Upper lobe of left lung (tissue), 4 donors: Measurements from ENCODE around the gene LYRM2.

Source experiments
- POLR2AphosphoS5 ChIP-seq, 2 donors: sonication (generic); formaldehyde crosslinking; IDR thresholded peaks; one replicate each; pipeline ENCODE4 v1.5.1; 2017; ENCODE audit warnings: antibody characterized with exemption in 2 of 2
- TF ChIP-seq, protein P1 (sequence below), 6 experiments: fragments of 450-650 bp in 4 of 6; fragments of 200-600 bp in 2 of 6; sonication (generic) in 2 of 6; IDR thresholded peaks; one replicate each; pipeline ENCODE4 v1.5.1; 2016 to 2019; ENCODE audit warnings: antibody characterized with exemption in 6 of 6

DNA sequence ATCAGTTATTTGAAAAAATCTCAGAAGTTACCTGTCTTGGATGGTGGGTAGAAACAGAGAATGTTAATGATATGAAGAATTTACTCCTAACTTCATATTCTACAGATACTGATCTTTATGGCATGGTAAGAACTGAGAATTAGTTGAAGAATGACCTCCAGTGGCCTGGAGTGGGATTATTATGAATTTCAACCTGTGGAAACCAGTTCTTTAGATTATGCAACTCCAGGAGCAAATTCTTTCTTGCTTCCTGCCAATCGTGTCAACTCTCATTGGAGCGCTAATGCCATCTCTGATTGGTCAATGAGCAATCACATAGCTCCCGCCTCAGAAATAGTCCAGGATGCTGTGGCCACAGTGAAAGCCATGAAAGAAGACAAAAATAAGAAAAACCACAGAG lies 40.6 kb downstream of the LYRM2 start:
- TF ChIP-seq, protein P1, sequence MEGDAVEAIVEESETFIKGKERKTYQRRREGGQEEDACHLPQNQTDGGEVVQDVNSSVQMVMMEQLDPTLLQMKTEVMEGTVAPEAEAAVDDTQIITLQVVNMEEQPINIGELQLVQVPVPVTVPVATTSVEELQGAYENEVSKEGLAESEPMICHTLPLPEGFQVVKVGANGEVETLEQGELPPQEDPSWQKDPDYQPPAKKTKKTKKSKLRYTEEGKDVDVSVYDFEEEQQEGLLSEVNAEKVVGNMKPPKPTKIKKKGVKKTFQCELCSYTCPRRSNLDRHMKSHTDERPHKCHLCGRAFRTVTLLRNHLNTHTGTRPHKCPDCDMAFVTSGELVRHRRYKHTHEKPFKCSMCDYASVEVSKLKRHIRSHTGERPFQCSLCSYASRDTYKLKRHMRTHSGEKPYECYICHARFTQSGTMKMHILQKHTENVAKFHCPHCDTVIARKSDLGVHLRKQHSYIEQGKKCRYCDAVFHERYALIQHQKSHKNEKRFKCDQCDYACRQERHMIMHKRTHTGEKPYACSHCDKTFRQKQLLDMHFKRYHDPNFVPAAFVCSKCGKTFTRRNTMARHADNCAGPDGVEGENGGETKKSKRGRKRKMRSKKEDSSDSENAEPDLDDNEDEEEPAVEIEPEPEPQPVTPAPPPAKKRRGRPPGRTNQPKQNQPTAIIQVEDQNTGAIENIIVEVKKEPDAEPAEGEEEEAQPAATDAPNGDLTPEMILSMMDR (IDR thresholded peaks at IDR 0.05): peak in 4 of 6 experiments; percentile 15 to 68 (median 55)
- TF ChIP-seq POLR2AphosphoS5 (IDR thresholded peaks at IDR 0.05): no peak
